ENCODE results near the gene C9orf152. TPM values are rescaled to one million over a fixed set of nuclear protein-coding genes. Genes with fewer than 3 reads are reported as not detected.

Gene C9orf152, protein sequence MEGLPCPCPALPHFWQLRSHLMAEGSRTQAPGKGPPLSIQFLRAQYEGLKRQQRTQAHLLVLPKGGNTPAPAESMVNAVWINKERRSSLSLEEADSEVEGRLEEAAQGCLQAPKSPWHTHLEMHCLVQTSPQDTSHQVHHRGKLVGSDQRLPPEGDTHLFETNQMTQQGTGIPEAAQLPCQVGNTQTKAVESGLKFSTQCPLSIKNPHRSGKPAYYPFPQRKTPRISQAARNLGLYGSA
- 0.08 to 0.12 TPM (median 0.09 TPM) in 3 of 5 replicates, not detected in the others for total RNA-seq (2022; extraction: Qiagen RNA extraction; ENCODE audit: low read depth)

DNA sequence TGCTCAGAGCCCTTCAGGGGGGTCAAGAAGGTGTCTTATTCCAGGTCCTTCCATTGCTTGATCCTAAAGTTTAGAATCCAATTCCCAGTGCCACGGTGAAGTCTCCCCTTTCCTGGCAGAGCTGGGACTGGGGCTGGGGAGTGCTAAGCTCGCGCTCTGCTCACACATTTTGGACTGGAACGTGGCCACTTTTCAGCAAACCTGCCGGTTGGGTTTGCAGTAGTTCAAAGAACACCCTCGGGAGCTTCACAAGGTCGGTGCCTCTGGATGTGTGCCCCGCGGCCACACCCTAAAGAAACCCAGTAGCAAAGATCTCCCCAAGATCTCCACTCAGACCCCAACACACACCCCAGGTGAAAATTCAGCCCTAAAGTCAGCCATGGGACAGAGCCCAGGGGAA, at the start of gene C9orf152:
TSS of gene C9orf152 (minus strand) at position 129 of the 400 bp plus-strand sequence. CDS start 580 bp downstream, outside the sequence.

DNA sequence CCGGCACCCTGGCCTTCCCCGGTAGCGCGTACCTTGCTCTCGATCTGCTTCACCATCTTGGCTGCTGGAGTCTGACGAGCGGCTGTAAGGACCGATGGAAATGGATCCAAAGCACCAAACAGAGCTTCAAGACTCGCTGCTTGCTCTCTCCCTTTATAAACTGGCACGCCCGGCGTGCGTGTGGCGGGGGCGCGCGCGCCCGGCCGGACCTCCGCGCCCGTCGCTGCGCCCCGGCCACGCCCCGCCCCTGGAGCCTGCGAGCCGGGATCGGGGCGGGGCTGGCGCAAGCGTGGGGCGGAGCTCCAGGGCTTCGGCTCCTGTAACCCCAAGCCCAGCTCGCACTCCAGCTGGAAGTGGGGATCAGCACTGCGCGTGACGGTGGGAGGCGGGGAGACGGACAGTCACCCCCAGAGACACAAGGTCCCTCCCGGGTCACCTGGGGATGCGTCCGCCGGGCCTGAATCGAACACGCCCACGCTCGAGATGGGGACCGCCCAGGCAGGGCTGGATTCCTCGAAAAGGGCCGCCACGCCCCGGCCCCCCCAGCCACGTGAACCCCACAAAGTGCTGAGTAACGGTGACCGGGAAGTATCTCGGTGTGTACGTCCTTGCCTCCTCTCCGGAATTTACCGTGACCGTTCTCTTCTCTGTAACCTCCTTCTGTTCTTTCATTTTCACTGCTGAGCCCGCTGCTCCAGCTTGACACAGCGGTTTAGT, 48.6 kb upstream of the C9orf152 start, which contains the start of gene TXN:
TSS of gene TXN (minus strand) at position 128 of the 717 bp plus-strand sequence. CDS start at position 56, 72 bp downstream.

Other genes with a start within 250 kb of the C9orf152 start
- gene TXN, start 48.3 kb upstream of the C9orf152 start, total RNA-seq (2022; extraction: Qiagen RNA extraction; ENCODE audit: low read depth), result 1,184 to 1,451 TPM (median 1,260 TPM) in 5 replicates
- not detected in 5 replicates for gene TXNDC8, start 129.7 kb upstream of the C9orf152 start, total RNA-seq (2022; extraction: Qiagen RNA extraction; ENCODE audit: low read depth)

Measured in A549 treated with CpdA at 1 μM for 4 hours (cell line).